SU-DHL-6 (cell line): ENCODE data around the gene PPT1.

ENCODE experiments used
- H2AFZ ChIP-seq: fragments of 200-600 bp; sonication (generic); 2 replicates; pipeline ENCODE4 v1.6.1; 2014; ENCODE audit warnings: low read depth, mild to moderate bottlenecking, moderate library complexity, mixed read lengths, antibody characterized with exemption, low read length; ENCODE audit not compliant: severe bottlenecking
- H3F3A ChIP-seq: fragments of 200-600 bp; shearing (Covaris generic); 2 replicates; pipeline ENCODE4 v1.6.0; 2016; ENCODE audit warnings: antibody characterized with exemption, mild to moderate bottlenecking; ENCODE audit not compliant: insufficient read depth
- H3K27ac ChIP-seq: fragments of 200-600 bp; sonication (generic); 2 replicates; pipeline ENCODE4 v1.5.1; 2016; ENCODE audit warnings: low read depth, mild to moderate bottlenecking, low read length, moderate library complexity, mixed read lengths
- H3K27me3 ChIP-seq: fragments of 200-600 bp; sonication (generic), shearing (Covaris generic); 2 replicates; pipeline ENCODE4 v1.6.0; 2014; ENCODE audit warnings: mild to moderate bottlenecking, low read length
- H3K36me3 ChIP-seq: fragments of 200-600 bp; sonication (generic); 2 replicates; pipeline ENCODE4 v1.6.1; 2014; ENCODE audit warnings: mild to moderate bottlenecking, low read length, mixed read lengths
- H3K4me2 ChIP-seq: fragments of 300-600, 200-600 bp; shearing (Covaris generic), sonication (generic); 2 replicates; pipeline ENCODE4 v1.6.0; 2014; ENCODE audit warnings: low read length, low read depth, mild to moderate bottlenecking; ENCODE audit not compliant: poor library complexity, severe bottlenecking
- H3K4me3 ChIP-seq: fragments of 200-600 bp; sonication (generic); 2 replicates; pipeline ENCODE4 v1.5.1; 2014; ENCODE audit warnings: antibody characterized with exemption, low read length, mild to moderate bottlenecking, mixed read lengths; ENCODE audit not compliant: insufficient read depth, poor library complexity, severe bottlenecking
- H3K79me2 ChIP-seq: fragments of 200-600 bp; sonication (generic); 2 replicates; pipeline ENCODE4 v1.6.1; 2014; ENCODE audit warnings: mild to moderate bottlenecking, low read length, moderate library complexity; ENCODE audit not compliant: insufficient read depth
- H3K9ac ChIP-seq: fragments of 200-600 bp; sonication (generic); 2 replicates; pipeline ENCODE4 v1.7.0; 2014; ENCODE audit warnings: mild to moderate bottlenecking, low read length
- H3K9me2 ChIP-seq: fragments of 200-600 bp; sonication (generic); replicated peaks from 2 replicates; pipeline ENCODE4 v1.6.1; 2014; ENCODE audit warnings: low read length; ENCODE audit not compliant: insufficient read depth
- H3K9me3 ChIP-seq: fragments of 200-600 bp; sonication (generic); 2 replicates; pipeline ENCODE4 v1.6.1; 2014; ENCODE audit warnings: low read length, mixed read lengths; ENCODE audit not compliant: insufficient read depth
- H4K20me1 ChIP-seq: fragments of 200-600 bp; sonication (generic); 2 replicates; pipeline ENCODE4 v1.6.1; 2014; ENCODE audit warnings: low read depth, mild to moderate bottlenecking, antibody characterized with exemption, low read length, moderate library complexity, mixed read lengths
- EZH2phosphoT487 ChIP-seq: fragments of 200-600 bp; sonication (generic), shearing (Covaris generic); conservative IDR thresholded peaks from 2 replicates; pipeline ENCODE4 v1.6.1; 2018; ENCODE audit warnings: mild to moderate bottlenecking, antibody characterized with exemption, low read length, moderate library complexity, mixed read lengths
- TF ChIP-seq, protein P1 (sequence below): fragments of 200-600 bp; sonication (generic); IDR thresholded peaks from one replicate; pipeline ENCODE4 v1.5.1; 2017; ENCODE audit warnings: antibody characterized with exemption, mild to moderate bottlenecking, low read length, moderate library complexity; ENCODE audit not compliant: insufficient read depth, poor library complexity, severe bottlenecking

Gene PPT1

DNA sequence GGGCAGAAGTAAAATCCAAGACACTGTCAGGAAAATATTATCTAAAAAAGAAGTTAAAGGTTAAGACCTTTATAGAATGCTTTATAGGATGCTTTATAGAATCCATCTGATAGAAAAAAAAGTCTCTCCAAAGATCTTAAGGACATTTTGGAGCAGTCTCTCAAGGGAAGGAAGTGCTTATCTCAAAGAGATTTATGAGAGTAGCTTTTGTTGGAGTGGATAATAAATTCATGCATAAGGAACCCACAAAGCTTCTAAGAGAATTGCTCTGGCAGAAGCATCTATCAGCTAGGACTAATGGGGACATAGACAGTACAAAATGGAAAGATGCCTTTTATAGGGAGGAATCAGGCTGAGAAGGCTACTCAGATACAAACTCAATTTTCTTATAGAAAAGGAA lies 69.4 kb downstream of the PPT1 start:
- no peaks in the 10 kb centered on the region for H3K36me3 ChIP-seq
- H3F3A ChIP-seq, result no peaks in the 10 kb centered on the region
- no peaks in the 10 kb centered on the region for H3K27me3 ChIP-seq
- H3K9me2 ChIP-seq, result no peaks in the 10 kb centered on the region
- no peaks in the 10 kb centered on the region for H4K20me1 ChIP-seq
- H3K9me3 ChIP-seq, result 0 out of 2 replicates have a peak, but pooled peaks cover 6% of the 10 kb centered on the region
- no peaks in the 10 kb centered on the region for H3K79me2 ChIP-seq
- no peak for TF ChIP-seq EZH2phosphoT487
- TF ChIP-seq, protein P1, sequence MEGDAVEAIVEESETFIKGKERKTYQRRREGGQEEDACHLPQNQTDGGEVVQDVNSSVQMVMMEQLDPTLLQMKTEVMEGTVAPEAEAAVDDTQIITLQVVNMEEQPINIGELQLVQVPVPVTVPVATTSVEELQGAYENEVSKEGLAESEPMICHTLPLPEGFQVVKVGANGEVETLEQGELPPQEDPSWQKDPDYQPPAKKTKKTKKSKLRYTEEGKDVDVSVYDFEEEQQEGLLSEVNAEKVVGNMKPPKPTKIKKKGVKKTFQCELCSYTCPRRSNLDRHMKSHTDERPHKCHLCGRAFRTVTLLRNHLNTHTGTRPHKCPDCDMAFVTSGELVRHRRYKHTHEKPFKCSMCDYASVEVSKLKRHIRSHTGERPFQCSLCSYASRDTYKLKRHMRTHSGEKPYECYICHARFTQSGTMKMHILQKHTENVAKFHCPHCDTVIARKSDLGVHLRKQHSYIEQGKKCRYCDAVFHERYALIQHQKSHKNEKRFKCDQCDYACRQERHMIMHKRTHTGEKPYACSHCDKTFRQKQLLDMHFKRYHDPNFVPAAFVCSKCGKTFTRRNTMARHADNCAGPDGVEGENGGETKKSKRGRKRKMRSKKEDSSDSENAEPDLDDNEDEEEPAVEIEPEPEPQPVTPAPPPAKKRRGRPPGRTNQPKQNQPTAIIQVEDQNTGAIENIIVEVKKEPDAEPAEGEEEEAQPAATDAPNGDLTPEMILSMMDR, result no peak
- no peak overlapping the region for H3K27ac ChIP-seq
- H3K4me2 ChIP-seq, result no peak overlapping the region
- H2AFZ ChIP-seq, result no peak overlapping the region
- no peak overlapping the region for H3K9ac ChIP-seq
- no peak overlapping the region for H3K4me3 ChIP-seq

DNA sequence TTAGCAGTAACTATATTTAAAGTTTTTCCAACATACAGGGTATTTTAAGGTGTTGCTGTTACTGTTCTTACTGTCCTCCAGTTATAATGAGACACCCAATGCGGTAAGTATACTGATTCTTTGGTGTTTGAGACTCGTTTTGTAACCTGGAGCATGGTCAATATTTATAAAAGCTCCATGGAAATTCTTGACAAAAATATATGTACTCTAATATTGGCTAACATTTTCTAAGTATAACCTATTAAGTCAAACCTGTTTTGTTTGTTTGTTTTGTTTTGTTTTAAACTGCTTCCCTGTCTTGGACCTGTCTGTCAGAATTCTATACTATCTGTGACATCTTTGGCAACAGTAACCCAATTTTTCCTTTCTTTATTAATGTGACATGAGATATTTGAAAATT lies 72.4 kb downstream of the PPT1 start:
- Histone ChIP-seq H3K4me2 (no peak overlapping the region), H3K27me3 (no peaks in the 10 kb centered on the region), H4K20me1 (no peaks in the 10 kb centered on the region), H3K27ac (no peak overlapping the region), H3K9me3 (0 out of 2 replicates have a peak, but pooled peaks cover 6% of the 10 kb centered on the region), H3K79me2 (no peaks in the 10 kb centered on the region), H3K9me2 (no peaks in the 10 kb centered on the region), H3K36me3 (no peaks in the 10 kb centered on the region), H3K9ac (no peak overlapping the region), H2AFZ (no peak overlapping the region), H3K4me3 (no peak overlapping the region), H3F3A (no peaks in the 10 kb centered on the region)
- TF ChIP-seq EZH2phosphoT487, result no peak

DNA sequence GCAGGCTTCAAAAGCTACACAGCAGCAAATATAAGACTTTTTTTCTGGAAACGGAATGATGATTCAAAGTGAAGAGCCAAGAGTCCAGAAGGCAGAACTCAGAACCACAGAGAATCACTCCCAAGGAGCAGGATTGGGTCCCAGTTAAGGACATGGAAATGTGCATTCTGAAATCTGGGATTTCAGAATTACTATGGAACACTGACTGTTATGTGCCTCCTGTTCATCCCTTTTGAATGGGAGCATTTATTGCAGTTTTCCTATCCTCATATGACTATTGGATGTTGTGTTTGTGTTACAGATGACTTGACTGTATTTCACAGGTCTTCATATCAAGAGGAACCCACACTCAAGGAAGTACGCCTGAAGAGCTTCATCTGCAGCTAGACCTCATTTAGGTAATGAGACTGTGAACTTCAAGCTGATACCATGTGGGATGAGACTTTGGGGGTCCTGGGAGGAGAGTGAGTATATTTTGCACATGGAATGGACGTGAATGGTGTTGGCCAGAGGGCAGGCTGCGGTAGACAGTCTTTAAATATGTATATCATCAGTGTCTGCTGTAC lies 73.6 kb downstream of the PPT1 start:
- H3K27ac ChIP-seq, result no peak overlapping the region
- no peaks in the 10 kb centered on the region for H3K36me3 ChIP-seq
- no peak overlapping the region for H3K4me2 ChIP-seq
- no peaks in the 10 kb centered on the region for H3F3A ChIP-seq
- no peak overlapping the region for H3K4me3 ChIP-seq
- H3K79me2 ChIP-seq, result no peaks in the 10 kb centered on the region
- H4K20me1 ChIP-seq, result no peaks in the 10 kb centered on the region
- H3K9ac ChIP-seq, result no peak overlapping the region
- no peaks in the 10 kb centered on the region for H3K27me3 ChIP-seq
- H3K9me2 ChIP-seq, result no peaks in the 10 kb centered on the region
- no peak overlapping the region for H2AFZ ChIP-seq
- H3K9me3 ChIP-seq, result 0 out of 2 replicates have a peak, but pooled peaks cover 6% of the 10 kb centered on the region
- no peak for TF ChIP-seq EZH2phosphoT487
- TF ChIP-seq, protein P1, result no peak
